ENCODE measurements around the gene TNS1.
A peak's percentile ranks its signal among the peaks of the same experiment; 100 is the strongest.

Gene TNS1

DNA sequence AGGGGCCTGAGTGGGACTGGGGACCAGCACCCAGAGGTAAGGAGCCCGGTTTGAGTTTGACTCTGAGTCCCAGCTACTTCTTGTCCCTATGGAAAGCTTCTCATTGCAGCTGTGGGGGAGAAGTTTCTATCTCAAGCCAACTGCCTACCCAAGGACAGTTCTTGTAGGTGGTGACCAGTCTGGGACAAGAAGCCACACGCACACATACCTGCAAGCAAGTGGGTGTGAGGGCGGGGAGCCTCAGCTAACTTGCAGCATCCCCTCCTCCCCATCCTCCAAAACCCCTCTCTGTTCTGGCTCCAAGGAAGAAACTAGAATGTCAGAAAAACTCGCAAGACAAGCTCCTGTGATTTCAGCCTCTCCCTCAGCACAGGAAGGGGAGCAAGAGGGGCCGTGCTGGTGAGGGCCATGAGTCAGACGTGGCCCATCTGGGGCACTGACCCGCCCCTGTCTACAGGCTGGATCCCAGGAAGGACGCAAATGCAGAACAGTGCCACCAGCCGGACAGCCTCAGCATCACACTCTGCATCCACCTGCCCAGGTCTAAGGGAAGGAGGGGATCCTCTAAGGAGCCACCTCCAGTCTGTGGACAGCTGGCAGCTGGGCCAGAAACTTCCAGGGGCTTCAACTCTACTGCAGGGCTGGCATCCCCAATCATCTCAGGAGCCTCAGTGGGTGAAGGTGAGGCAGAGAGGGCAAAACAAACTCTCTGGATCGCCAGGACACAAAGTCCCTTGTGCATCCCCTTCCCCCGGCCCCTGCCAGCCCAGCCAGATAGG, 103.4 kb downstream of the TNS1 start:
- no peak for DNase-seq (ENCODE audit: low read depth)
- TF ChIP-seq, protein P1, sequence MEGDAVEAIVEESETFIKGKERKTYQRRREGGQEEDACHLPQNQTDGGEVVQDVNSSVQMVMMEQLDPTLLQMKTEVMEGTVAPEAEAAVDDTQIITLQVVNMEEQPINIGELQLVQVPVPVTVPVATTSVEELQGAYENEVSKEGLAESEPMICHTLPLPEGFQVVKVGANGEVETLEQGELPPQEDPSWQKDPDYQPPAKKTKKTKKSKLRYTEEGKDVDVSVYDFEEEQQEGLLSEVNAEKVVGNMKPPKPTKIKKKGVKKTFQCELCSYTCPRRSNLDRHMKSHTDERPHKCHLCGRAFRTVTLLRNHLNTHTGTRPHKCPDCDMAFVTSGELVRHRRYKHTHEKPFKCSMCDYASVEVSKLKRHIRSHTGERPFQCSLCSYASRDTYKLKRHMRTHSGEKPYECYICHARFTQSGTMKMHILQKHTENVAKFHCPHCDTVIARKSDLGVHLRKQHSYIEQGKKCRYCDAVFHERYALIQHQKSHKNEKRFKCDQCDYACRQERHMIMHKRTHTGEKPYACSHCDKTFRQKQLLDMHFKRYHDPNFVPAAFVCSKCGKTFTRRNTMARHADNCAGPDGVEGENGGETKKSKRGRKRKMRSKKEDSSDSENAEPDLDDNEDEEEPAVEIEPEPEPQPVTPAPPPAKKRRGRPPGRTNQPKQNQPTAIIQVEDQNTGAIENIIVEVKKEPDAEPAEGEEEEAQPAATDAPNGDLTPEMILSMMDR (IDR thresholded peaks at IDR 0.05; ENCODE audit: low read depth, low read length, missing control alignments), result peak; percentile 75

DNA sequence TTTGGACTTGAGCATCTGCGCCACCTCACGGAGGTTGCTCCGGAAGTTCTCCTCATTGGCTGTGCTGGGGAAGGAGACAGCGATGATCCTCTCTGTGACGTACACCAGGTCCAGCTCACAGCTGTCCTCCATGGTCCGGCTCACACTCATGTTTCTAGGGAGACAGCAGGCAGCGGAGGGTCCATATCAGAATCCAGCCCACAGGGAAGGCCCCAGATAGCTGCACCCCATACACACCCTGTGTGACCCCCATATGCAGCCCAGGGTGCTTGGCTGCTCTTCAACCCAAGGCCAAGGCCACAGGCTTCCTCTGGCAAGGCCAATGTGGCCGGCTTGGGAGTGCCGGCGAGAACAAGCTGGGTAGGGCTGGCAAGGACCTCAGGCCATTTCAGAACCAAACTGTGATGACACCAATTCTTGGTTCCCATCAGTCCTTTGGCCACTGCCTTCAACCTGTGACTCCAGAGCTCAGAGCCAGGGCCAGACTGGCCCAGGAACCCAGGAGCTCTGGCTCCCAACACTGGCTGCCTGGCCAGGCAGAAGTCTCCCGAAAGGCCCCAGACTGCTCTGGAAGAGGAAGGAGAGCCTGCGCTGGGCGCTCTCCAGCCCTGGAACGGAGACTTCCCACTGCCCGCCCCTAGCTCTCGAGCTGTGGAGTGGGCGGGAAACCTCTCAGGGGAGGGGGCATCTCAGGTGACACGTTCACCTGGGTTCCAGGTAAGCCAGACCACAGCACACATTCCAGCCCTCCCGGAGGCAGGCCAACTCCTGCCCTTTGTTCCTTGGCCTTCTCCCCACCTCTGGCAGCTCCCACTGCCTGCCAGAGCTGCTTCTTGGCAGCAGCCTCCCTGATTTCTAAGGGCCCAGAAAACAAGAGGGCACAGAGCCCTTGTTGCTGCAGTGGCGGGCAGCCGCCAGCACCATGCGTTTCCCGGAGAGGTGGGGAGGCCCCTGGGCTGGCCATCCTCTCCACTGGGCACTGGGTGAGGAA, 104.7 kb downstream of the TNS1 start:
- TF ChIP-seq, protein P1 (IDR thresholded peaks at IDR 0.05; ENCODE audit: low read depth, low read length, missing control alignments), result no peak
- H3K4me3 ChIP-seq (ENCODE audit: low read depth, low read length), result no peak overlapping the region
- no peak for DNase-seq (ENCODE audit: low read depth)

More for the DNA sequence above, 103.4 kb downstream of the TNS1 start:
- H3K4me3 ChIP-seq (ENCODE audit: low read depth, low read length), result no peak overlapping the region

DNA sequence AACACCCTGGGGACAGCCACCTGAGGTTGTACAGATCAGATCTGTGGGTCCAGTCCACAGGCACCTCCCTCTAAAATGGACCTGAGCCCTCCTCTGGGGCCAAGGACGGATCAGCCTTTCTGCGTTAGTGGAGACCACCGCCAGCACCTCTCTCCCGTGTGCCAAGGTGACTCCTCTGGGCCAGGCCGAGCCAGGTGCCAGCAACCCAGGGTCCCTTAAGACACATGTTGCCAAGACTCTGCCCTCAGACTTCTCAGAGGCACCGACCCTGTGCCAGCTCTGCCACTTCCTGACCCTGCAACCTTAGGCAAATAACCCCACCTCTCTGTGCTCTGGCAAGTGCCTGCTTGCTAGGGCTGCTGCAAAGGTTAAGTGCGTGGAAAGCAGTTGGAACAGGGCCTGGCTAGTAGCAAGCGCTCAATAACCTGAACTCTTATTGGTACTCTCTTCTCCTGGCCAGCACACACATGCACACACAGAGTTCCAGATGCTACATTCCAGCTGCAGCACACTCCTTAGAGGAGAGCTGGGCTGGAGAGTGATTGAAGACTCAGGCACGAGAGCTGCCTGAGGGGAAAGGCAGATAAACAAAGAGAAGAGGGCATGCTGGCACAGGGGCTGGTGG, 105.6 kb downstream of the TNS1 start:
- no peak for DNase-seq (ENCODE audit: low read depth)
- H3K4me3 ChIP-seq (ENCODE audit: low read depth, low read length), result no peak overlapping the region
- TF ChIP-seq, protein P1 (IDR thresholded peaks at IDR 0.05; ENCODE audit: low read depth, low read length, missing control alignments), result no peak

DNA sequence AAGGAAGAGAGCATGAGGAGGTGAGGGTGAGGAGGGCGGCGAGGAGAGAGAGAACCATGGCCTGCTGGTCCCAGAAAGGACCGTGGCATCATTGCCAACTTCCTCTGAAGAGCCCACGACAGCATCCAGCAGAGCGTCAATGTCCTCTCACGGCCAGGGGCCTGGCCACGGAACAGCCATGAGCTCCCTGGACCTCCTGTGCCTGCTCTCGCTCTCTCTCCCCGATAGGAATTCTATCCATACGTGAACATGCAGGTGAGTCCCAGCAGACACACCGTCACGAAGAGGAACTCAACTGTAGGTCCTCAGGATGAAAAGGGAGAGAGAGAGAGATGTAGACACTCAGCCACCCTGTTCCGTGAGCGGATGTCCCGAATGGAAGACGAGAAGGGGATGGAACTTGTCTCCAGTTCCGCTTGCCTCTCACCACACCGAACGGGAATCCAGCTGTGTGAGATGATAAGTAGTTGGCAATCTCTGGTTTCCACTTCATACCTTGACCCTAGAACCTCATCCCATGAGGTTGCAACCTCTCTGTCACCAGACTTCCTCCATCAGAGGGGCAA, 107.6 kb downstream of the TNS1 start:
- DNase-seq (ENCODE audit: low read depth), result no peak
- H3K4me3 ChIP-seq (ENCODE audit: low read depth, low read length), result no peak overlapping the region
- TF ChIP-seq, protein P1 (IDR thresholded peaks at IDR 0.05; ENCODE audit: low read depth, low read length, missing control alignments), result no peak

DNA sequence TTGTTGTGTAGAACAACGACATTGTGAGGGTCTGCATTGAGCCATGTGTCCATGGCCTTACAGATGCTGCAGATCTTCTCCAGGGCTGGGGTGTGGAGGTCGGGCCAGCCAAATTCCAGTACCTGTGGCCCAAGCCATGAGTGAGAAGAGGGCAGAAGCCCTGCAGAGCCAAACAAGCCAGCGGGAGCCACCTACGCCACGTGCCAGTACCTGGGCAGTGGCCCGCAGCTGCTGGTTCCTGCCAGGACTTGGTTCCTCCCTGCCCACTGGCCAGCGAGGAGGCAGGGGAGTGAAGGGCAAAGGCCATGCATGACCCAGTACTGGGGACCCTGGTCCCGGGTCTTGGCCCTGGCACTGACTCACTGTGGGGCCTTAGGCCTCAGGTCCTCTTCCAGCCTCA, 109.4 kb downstream of the TNS1 start:
- no peak overlapping the region for H3K4me3 ChIP-seq (ENCODE audit: low read depth, low read length)
- no peak for DNase-seq (ENCODE audit: low read depth)
- TF ChIP-seq, protein P1 (IDR thresholded peaks at IDR 0.05; ENCODE audit: low read depth, low read length, missing control alignments), result no peak

DNA sequence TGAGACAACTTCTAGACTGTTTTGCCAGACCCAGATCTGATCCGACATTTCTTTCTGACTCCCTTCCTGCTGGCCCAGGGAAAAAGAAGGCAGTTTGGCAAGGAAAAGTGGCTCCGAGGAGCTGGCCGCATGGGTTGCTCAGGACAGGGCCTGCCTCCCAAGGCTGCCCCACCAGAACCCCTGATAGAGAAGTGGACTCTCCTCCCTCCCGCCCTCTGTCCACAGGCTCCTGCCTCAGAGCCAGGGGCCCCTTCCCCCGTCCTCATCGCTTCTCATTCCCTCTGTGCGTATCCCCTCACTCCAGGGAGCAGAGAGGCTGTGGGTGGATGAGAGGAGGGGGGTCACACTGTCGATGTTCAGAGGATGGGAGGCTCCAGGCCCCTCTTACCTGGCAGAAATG, 110.2 kb downstream of the TNS1 start:
- H3K4me3 ChIP-seq (ENCODE audit: low read depth, low read length), result no peak overlapping the region
- DNase-seq (ENCODE audit: low read depth), result no peak
- TF ChIP-seq, protein P1 (IDR thresholded peaks at IDR 0.05; ENCODE audit: low read depth, low read length, missing control alignments), result no peak

All from GM12864 (cell line).